ENCODE data around the gene ARHGAP23.
"Not testable (repeated sequence)": the region's sequence is repeated elsewhere in the genome, so short reads cannot be mapped to it uniquely, and the experiment has no call there.

Gene ARHGAP23

GRCh38 chr17:38498353-38498752, 70.1 kb downstream of the ARHGAP23 start:
- ChIA-PET POLR2A (no interaction called here), CTCF (interaction anchor here (0.9 kb wide), 1 partner anchor 75 kb away, joined by 3 read pairs; no protein-coding TSS in a partner anchor)
- no peak for TF ChIP-seq CTCF (IDR thresholded peaks at IDR 0.05; ENCODE audit: insufficient read depth, low read length, missing control alignments)
- DNase-seq (ENCODE audit: low read depth, low spot score), result no peak
- H3K4me3 ChIP-seq (ENCODE audit: low read depth, low read length), result no peak overlapping the region

GRCh38 chr17:38499230-38499629, 71.0 kb downstream of the ARHGAP23 start:
- CTCF ChIA-PET, result interaction anchor here (0.7 kb wide), 1 partner anchor 235 kb away, joined by 3 read pairs; no protein-coding TSS in a partner anchor
- POLR2A ChIA-PET; DNase-seq (ENCODE audit: low read depth, low spot score); H3K4me3 ChIP-seq (ENCODE audit: low read depth, low read length): not testable (repeated sequence)

- CTCF ChIA-PET, result interaction anchor here (0.9 to 15.2 kb wide), 2 partner anchors 78 to 164 kb away, joined by 3 to 210 read pairs; no protein-coding TSS in a partner anchor
- H3K4me3 ChIP-seq (ENCODE audit: low read depth, low read length); POLR2A ChIA-PET; DNase-seq (ENCODE audit: low read depth, low spot score): not testable (repeated sequence)
Observed at GRCh38 chr17:38501718-38502117, 73.5 kb downstream of the ARHGAP23 start.

- H3K4me3 ChIP-seq (ENCODE audit: low read depth, low read length); POLR2A ChIA-PET; DNase-seq (ENCODE audit: low read depth, low spot score): not testable (repeated sequence)
- CTCF ChIA-PET, result interaction anchor here (1.4 to 15.2 kb wide), 2 partner anchors 11 to 162 kb away, joined by 6 to 210 read pairs; no protein-coding TSS in a partner anchor
Observed at GRCh38 chr17:38503286-38503913, 75.1 kb downstream of the ARHGAP23 start.

GRCh38 chr17:38504216-38504615, 76.0 kb downstream of the ARHGAP23 start:
- DNase-seq (ENCODE audit: low read depth, low spot score), result no peak
- CTCF ChIA-PET, result interaction anchor here (0.8 to 15.2 kb wide), 4 partner anchors 8 to 161 kb away, joined by 3 to 210 read pairs (median 5); no protein-coding TSS in a partner anchor
- no peak overlapping the region for H3K4me3 ChIP-seq (ENCODE audit: low read depth, low read length)
- no peak for TF ChIP-seq CTCF (IDR thresholded peaks at IDR 0.05; ENCODE audit: insufficient read depth, low read length, missing control alignments)
- POLR2A ChIA-PET, result no interaction called here

GRCh38 chr17:38507436-38507835, 79.2 kb downstream of the ARHGAP23 start:
- DNase-seq (ENCODE audit: low read depth, low spot score), result no peak
- H3K4me3 ChIP-seq (ENCODE audit: low read depth, low read length), result no peak overlapping the region
- ChIA-PET POLR2A (no interaction called here), CTCF (interaction anchor here (0.8 to 15.2 kb wide), 10 partner anchors 11 to 158 kb away, joined by 3 to 210 read pairs (median 12); no protein-coding TSS in a partner anchor)
- TF ChIP-seq CTCF (IDR thresholded peaks at IDR 0.05; ENCODE audit: insufficient read depth, low read length, missing control alignments), result no peak

GRCh38 chr17:38507921-38508569, 79.8 kb downstream of the ARHGAP23 start:
- no peak for DNase-seq (ENCODE audit: low read depth, low spot score)
- ChIA-PET CTCF (interaction anchor here (0.8 to 15.2 kb wide), 15 partner anchors 12 to 224 kb away, joined by 3 to 210 read pairs (median 11); no protein-coding TSS in a partner anchor), POLR2A (interaction anchor here (0.7 kb wide), 1 partner anchor 62 kb away, joined by 3 read pairs; no protein-coding TSS in a partner anchor)
- no peak overlapping the region for H3K4me3 ChIP-seq (ENCODE audit: low read depth, low read length)
- no peak for TF ChIP-seq CTCF (IDR thresholded peaks at IDR 0.05; ENCODE audit: insufficient read depth, low read length, missing control alignments)
